HG02870 (cell line): Measurements from ENCODE around the gene CFAP45.

ENCODE experiments used
- ATAC-seq: cut with Tn5 transposase; IDR thresholded peaks from one replicate; pipeline ENCODE4 v1.9.1; 2021; ENCODE audit warnings: mild to moderate bottlenecking, moderate library complexity; ENCODE audit not compliant: unreplicated experiment

Gene CFAP45

DNA sequence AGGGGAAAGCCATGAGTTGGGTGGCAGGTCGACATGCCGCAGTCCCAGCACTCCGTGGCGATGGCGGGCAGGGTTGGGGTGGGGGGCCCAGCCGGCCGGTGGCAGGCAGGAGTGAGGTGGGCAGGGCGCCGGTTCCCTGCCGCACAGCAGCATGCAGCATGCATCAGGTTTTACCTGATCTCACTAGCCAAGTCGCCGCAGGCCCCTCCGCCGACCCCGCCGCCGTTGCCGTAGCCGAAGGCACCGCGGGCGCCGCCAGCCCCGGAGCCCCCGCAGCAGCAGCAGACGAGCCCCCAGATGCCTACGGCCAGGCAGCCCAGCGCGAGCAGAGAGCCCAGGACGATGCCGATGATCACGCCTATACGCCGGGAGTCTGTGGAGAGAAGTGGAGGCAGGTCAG lies 44.3 kb downstream of the CFAP45 start:
- no peak for ATAC-seq

DNA sequence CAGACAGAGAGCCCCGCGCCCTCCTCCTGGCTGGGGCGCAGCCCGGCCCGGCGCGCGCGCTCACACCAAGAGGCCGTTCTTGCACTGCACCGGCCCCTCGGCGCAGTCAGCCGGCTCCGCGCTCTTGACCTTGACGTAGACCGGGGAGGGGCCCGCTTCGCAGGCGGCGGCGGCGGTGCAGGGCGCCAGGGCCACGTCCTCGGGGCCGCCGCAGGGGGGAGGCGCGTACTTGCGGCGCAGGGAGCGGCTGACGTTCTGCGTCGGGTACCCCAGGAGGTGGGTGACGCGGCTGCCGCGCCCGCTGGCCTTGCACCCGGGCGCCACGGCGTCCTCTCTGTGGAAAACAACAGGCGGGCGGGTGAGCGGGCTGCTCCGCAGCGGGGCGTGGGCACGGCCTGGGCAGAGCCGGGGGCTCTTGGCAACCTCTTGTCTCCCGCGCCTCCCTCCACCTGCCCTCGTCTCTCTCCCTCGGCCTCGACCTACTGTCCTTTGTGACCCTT lies 45.2 kb downstream of the CFAP45 start:
- peak; percentile 69 for ATAC-seq

DNA sequence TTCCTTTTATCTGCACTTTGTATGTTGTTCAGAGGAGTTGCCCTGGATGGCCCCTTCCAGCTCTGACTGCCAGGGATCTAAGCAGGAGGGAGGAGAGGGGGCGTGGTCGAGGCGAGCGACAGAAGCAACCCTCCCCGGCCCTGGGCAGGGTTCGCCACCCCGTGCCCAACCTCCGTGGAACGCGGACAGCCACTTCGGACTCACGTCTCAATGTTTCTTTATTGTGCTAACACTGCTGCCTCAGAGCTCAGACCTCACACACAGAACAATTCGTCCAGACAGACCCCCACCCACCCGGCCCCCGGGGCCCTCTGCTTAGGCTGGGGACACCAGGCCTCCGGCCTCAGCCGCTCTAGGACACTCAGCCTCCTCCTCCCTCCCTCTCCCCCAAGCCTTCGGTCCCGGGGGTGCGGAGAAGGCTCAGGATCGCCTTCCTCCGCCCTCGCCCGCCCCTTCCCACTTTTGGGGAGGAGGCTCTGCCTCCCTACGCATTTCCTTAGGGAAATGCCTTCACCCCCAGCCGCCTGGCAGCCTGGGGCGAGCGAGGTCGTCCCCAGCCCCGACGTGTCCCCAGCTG lies 45.8 kb downstream of the CFAP45 start:
- ATAC-seq = no peak

DNA sequence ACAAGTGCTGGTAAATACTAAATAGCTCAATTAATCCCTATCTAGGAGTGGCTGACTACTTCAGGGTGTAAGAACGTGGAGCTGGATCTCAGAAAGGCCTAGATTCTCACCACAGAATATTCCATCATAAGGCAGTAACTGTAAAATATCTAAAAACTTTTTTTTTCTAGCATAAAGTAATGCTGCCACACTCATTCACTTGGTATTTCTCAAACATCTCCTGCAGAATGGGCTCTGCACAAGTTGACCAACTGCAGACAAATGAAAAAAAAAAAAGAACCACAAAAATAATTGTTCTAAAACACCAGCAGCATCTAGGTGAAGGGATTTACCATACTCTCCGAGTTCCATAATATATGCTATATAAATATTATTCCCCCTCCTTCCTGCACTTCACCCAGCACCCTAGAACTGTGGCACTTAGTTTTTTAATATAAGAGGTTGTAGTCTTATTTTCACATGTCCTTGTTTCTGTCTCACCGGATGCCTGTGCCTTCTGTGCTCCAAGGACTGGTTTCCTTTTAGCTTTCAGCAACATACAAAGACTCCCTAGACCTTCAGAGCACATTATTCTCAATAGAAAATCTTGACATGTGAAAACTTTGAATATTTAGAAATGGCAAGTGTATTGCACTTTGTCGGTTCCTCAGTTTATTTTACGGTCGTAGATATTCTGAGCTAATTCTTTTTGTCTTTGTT lies 46.4 kb downstream of the CFAP45 start:
- ATAC-seq = no peak

DNA sequence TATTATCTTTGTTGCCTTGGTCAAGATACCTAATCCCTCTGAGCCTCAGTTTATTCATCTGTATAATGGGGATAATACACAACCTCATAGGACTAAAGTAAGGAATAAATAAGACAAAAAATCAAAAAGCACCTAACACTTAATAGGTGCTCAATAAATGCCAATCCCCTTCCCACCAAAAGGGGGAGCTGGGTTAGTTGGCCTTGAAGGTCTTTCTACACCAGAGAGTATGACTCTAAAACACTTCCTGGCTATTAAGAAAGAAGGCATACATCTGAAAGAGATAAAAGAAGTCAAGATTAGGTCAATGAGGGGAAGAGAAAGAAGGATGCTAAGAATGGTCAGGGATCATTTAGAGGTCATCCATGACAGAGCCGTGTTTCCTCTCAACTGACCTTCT lies 48.6 kb downstream of the CFAP45 start:
- ATAC-seq = no peak

DNA sequence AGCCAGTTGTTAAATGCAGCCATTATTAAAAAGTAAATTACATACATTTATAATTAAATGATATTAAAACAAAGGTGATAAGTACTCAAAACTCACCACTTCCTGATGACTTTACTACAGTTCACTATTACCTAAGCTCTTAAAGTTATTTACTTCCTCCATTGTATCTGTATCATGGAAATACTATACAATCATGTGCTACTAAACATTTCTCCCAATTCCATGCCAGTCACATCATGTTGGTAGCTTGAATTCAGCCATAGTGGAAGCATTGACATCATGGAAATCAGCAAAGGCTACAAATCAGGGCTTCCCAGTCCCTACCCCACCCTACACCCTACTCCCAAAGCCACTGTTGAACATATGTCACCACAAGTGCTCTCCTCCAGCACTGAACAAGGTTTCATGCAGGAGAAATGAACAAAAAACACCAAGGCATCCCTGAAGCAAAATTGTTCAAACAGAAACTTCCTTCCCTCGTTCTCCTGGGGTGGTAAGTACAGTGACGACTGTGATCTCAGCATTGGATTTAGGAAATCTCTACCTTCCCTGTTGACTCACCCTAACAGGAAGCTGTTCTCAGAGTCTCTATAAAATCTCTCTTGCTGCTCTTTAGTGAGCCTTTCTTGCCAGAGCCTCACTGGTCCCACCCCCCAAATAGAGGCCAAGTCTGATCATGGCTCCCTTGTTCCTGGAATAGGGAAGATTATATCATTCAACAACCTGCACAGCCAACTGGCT lies 50.2 kb downstream of the CFAP45 start:
- ATAC-seq = no peak

DNA sequence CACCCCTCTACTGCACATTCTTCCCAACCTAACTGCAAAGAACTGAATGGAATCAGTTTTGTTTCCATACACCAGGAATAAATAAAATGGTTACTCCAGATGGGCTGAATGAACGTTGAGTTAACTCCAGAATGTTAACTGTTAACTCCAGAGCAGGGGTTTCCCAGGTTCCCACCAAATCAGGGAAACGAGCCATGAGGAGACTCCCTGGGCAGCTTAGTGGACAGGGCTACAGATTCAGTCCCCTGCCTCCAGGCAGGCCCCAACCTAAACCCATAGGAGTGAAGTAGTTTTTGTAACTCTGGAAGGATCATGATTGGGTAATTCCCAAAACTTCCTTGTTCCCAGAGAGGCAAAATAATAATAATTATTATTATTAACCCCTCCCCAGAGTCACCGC lies 51.6 kb downstream of the CFAP45 start:
- ATAC-seq = no peak

DNA sequence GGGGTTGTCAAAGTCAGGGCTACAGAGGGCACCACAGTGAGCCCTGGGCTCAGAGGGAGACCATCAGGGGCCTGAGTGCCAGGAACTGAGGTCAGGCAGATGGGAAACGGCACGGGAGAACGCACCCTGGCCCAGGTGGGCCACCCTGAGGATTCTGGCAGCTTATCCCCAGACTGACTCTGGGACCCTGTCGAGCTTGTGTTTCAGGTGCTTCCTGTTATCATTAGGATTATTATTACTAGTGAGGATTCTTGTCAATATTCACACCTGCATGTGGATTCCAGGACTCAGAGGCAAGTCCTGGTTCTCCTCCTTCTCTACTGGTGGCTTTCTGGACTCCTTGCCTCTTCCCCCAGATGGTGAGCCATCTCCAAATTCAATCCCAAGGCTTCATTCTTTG lies 52.7 kb downstream of the CFAP45 start:
- no peak for ATAC-seq

DNA sequence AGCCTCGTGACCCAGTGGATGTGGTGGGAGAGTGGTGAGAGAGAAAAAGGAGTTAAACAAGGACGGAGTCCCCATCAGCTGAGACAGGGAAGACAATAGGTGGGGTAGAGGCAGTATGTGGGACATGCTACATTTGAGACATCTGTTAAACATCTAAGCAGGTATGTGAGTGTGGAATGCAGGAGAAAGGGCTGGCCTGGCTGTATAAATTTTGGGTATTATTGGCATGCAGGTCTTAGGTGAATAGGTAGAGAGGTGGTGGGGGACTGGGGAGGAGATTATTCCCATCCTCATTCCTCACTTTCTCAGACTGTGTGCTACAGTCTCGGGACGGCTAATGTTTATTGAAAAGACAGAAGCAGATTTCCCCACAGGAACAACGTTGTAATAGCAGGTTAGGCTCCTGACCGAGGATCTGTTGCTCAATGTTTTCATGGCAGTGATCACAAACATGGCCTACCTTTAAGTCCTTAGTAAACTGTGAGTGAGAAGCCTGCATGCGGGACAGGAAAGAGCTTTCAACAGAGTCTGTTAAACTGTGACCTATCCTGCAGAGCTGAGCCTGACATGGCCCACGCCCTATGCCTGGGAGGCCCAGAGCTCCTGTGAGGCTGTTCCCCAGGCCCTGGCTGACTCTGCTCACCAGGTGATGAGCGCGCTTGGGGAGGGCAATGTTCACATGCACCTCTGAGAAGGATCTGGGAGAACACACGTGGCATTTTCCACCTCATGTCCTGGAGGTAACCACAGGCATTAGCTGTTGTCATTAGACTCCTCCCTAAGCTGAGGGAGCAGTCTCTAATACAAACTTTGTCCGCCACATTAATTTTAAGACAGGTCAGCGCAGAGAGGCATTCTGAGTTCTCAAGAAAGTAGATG lies 54.0 kb downstream of the CFAP45 start:
- ATAC-seq = no peak

DNA sequence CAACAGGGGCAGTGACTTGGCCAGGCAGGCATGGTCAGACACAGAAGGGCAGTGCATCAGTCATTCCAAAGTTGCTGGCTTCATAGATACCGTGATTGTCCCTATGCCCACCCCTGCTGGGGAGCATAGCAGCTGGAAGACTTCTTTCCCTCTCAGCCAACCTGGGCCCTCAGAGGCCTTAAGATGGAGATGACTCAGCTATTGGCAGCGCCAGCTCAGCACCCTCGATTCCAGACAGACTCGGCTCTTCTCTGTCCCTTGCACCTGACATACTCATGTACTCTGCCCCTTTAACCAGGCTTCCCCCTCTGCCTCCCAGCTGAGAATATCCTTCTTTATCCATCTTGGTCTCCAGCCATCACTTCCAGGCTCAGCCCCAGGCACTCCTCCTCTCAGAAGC lies 56.5 kb downstream of the CFAP45 start:
- ATAC-seq = no peak

DNA sequence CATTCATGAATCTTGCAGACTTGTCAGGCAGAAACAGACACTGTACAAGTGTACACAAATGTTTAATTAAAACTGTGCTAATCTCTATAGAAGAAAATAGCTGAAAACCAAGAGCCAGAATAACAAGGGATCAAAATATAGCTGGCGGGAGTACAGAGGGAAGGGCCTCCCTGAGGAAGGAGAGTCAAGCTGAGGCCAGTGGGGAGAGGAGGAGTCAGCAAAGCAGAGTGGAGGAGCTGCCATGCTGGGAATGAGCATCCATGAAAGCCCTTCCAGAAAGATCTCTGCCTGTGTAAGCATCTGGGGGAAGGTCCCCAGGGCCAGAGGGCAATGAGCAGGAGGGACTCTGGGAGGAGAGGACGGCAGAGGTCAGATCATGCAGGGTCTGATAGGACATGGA lies 58.2 kb downstream of the CFAP45 start:
- no peak for ATAC-seq

DNA sequence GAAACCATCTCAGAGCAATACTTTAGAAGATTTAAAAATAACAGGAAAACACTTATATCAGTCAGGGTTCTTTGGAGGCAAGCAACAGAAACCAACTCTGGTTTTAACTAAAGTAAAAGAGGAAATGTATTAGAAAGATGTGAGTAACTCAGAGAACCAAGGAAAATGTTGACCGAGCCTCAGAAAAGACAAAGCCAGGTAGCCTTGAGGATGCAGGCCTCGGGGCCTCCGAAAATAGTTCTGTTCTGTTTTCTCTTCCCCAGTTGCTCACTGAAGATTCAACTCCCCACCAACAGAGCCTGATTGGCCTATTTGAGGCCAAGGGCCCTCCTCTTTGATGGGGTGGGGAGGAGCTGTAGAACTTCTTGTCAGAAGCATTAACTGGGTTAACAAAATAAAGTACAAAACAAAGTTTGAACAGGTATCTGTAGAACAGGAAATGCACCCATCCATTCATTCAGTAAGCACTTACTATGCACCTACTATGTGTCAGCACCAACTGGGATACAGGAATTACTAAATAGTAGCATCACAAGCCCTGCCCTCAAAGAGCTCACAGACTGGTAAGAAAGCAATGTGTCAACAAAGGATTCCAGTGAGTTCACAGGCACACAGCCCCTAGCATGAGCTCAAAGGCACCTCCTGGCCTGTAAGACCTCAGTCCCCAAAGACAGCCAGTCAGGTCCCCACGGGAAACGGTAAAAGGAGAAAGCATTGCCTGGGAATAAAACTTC lies 60.7 kb downstream of the CFAP45 start:
- peak; percentile 66 for ATAC-seq

DNA sequence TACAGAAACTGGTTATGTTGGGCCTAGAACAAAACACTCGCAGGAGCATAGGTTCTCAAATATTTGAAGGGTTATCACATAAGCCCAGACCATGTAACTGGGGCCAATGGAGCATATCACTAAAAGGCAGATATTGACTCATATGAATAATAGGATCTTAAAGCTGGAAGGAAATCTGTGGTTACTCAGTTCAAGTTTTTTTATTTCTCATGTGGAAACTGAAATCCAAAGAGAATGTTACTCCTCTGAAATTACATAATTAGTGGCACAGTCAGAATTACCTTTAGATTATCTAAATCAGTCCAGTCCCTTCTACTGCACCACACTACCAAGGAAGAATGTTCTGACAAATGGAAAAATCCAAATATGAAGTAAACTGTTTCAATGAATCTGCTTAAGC lies 61.2 kb downstream of the CFAP45 start:
- peak; percentile 61 for ATAC-seq

DNA sequence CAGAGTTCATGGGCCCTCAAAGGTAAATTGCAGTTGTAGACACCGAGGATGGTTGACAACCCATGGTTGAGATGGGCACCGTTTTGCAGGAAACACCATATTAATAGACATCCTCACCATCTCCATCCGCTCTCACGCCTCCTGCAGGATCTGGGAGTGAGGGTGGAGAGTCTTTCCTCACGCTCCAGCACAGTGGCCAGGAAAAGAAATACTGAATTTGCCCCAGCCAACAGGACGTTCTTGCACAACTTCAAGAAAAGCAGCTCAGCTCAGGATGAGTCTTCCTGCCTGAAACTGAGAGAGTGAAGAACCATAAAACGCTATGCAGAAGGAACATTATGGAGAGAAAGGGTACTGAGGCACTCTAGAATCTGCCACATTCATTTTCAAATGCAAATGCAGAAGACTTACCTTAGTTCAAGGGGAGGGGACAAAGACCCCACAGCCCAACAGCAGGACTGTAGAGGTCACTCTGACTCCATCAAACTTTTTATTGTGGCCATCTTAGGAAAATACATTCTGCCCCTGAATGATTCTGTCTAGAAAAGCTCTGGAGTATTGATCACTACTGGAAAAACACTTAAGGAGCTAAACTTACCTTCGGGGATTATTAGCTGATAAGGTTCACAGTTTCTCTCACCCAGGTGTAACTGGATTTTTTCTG lies 64.0 kb downstream of the CFAP45 start:
- ATAC-seq = no peak

DNA sequence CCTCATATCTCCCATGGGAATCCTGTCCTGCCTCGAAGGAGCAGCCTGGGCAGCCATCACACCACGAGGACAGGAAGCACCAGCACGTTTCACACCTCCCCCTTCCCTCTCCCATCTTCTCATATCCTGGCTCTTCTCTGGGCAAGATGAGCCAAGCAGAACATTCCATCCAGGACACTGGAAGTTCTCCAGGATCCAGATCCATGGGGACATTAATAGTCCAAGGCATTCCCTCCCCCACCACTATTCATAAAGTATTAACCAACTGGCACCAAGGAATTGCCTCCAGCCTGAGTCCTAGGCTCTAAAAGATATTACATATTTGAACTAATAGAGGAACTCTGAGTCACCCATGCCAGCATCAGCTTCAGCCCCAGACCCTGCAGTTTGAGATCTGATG lies 64.6 kb downstream of the CFAP45 start:
- ATAC-seq = no peak

DNA sequence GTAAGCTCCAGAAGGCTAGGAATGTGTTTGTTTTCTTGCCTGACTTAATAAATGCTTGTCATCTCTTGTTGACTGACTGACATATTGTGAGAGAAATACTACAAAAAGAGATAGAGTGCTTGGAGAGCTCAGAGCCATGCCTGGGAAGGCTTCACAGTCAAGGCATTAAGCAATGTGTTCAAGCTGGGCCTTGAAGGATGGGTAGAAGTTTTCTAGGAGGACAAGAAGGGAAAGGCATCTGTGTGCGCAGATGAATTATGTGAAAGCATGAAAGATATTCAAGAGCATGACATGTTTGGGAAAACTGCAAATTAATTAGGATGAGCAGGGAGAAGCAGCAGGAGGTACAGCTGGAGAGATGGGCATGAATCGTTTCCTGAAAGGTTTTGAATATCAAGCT lies 67.7 kb downstream of the CFAP45 start:
- ATAC-seq = no peak

DNA sequence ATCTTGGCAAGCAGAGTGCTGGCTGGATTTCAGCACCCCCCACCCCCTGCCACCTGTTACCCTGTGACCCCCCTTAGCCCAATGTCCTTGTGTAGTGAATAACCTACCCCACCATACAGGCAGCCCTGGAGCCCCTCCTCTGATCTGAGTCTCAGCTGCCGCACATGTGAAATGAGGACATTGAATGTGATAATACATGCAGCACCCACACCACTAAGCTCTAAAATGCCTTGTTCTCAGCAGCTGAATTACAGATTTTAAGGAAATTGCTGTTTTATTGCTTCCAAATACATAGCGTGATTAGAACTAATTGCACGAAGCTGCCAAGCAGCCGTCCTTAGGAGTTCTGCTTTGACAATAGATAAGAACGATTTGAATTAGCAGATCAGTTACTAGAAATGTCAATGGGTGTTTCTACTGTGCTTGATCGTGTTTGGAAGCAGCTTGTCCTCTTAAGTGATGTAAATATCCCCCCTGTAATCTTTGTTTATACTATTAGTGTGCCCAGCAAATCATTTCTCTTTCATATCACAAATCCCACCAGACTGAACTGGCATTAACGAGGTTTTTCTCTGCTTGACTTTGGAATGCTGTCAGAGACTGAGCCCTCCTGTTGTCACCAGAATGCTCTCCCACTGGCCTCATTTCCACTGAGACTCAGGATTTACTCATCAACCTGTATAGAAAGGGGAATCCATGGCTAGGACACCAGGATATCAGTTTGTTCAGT lies 68.4 kb downstream of the CFAP45 start:
- ATAC-seq = no peak

DNA sequence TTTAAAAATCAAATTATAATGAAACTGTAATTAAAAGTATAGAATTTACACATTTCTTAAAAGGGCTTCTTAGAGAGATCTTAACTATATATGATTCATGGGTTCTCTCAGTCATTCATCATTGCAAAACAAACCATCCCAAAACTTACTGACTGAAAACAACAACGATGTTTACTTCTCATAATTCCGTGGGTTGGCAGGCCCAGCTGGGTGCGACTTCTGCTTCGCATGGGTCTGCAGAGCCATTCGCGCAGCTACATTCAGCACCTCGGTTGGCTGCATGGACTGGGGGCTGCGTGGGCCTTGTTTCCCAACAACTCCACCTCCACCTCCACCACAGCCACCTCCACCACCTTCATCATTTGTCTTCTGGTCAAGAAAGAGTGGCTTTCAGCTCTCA lies 69.2 kb downstream of the CFAP45 start:
- no peak for ATAC-seq

DNA sequence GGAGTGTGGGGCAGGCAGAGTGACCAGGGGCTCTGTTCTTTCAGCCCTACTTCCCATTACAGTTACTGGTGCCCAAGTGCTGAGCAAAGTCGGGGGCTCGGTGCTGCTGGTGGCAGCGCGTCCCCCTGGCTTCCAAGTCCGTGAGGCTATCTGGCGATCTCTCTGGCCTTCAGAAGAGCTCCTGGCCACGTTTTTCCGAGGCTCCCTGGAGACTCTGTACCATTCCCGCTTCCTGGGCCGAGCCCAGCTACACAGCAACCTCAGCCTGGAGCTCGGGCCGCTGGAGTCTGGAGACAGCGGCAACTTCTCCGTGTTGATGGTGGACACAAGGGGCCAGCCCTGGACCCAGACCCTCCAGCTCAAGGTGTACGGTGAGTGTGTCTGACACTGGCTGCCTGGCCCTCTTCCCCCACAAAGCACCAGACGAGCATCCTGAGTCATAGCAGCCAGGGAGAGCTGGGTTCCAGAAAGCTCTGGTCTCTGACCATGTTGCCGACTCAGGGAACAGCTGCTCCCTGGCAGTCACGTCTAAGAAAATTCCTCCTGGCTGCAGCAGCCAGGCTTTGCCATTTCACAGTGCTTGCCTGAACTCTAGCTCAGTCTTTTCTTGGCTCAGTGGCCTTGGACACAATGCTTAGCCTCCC lies 70.0 kb downstream of the CFAP45 start:
- no peak for ATAC-seq
